H1 (cell line): ENCODE data around the gene SH3D19. TPM values are rescaled to one million over a fixed set of nuclear protein-coding genes. Genes with fewer than 3 reads are reported as not detected.

ENCODE experiments used
- CTCF ChIA-PET: fragments of 300-600 bp; sonication (Branson Sonifier 250); formaldehyde crosslinking; loops from one replicate; lab custom pipeline; 2021; ENCODE audit not compliant: partially characterized antibody; lab: Charles Lee
- POLR2A ChIA-PET: fragments of 300-600 bp; sonication (Branson Sonifier 250); formaldehyde crosslinking; loops from one replicate; lab custom pipeline; 2021; ENCODE audit warnings: inconsistent platforms; ENCODE audit not compliant: partially characterized antibody; lab: Charles Lee
- DNase-seq, 2 experiments: peaks; one replicate each; pipeline versions ENCODE4 v3.0.0 to v3.0.0-alpha.2; 2010 to 2022; ENCODE audit warnings: low spot score in 2 of 2, low read depth in 1 of 2, mixed read lengths in 1 of 2
- FAIRE-seq: peaks from 2 replicates; lab custom pipeline; 2011; peaks lifted over from hg19 to GRCh38; lab: Jason Lieb, UNC
- H2AFZ ChIP-seq: 2 replicates; pipeline ENCODE4 v1.8.1; 2012; ENCODE audit warnings: low read length, inconsistent platforms
- H2AK5ac ChIP-seq: 2 replicates; pipeline ENCODE4 v1.6.1; 2013; ENCODE audit warnings: low read depth, low read length
- H2BK120ac ChIP-seq: replicated peaks from 2 replicates; pipeline ENCODE3; 2013; ENCODE audit warnings: low read depth, low read length, inconsistent platforms
- H2BK12ac ChIP-seq: 2 replicates; pipeline ENCODE4 v1.6.1; 2013; ENCODE audit warnings: low read depth, low read length
- H2BK15ac ChIP-seq: 2 replicates; pipeline ENCODE4 v1.6.1; 2013; ENCODE audit warnings: low read length
- H2BK20ac ChIP-seq: 2 replicates; pipeline ENCODE4 v1.6.1; 2013; ENCODE audit warnings: low read length
- H2BK5ac ChIP-seq: 2 replicates; pipeline ENCODE4 v1.6.1; 2013; ENCODE audit warnings: low read depth, low read length
- H3K14ac ChIP-seq: 2 replicates; pipeline ENCODE4 v1.6.1; 2013; ENCODE audit warnings: inconsistent platforms; ENCODE audit not compliant: insufficient read length
- H3K18ac ChIP-seq: 2 replicates; pipeline ENCODE4 v1.6.1; 2013; ENCODE audit warnings: low read length; ENCODE audit errors: extremely low read depth
- H3K23ac ChIP-seq: 2 replicates; pipeline ENCODE4 v1.6.1; 2013; ENCODE audit warnings: inconsistent platforms; ENCODE audit not compliant: insufficient read length
- H3K23me2 ChIP-seq: 2 replicates; pipeline ENCODE4 v1.6.1; 2013; ENCODE audit warnings: low read depth, low read length
- H3K27ac ChIP-seq: 2 replicates; pipeline ENCODE4 v1.6.1; 2011; ENCODE audit warnings: low read depth, low read length, inconsistent platforms
- H3K27me3 ChIP-seq, 4 experiments: replicated peaks in 1 of 4; 1 replicate in 1 of 4; 2 replicates in 3 of 4; pipeline versions ENCODE4 v1.6.1 to v1.8.1; 2011 to 2013; ENCODE audit warnings: low read length in 3 of 4, mild to moderate bottlenecking in 3 of 4, inconsistent platforms in 2 of 4, mixed read lengths in 2 of 4, moderate library complexity in 1 of 4; ENCODE audit not compliant: control insufficient read depth in 3 of 4, insufficient read depth in 3 of 4; ENCODE audit errors: extremely low read depth in 1 of 4
- H3K36me3 ChIP-seq, 4 experiments: 2 replicates each; pipeline versions ENCODE4 v1.6.1 to v1.8.1; 2011 to 2013; ENCODE audit warnings: mild to moderate bottlenecking in 4 of 4, low read length in 3 of 4, moderate library complexity in 2 of 4, control low read depth in 1 of 4, inconsistent platforms in 1 of 4; ENCODE audit not compliant: insufficient read depth in 4 of 4, control insufficient read depth in 2 of 4
- H3K4ac ChIP-seq: replicated peaks from 2 replicates; pipeline ENCODE3; 2013; ENCODE audit warnings: low read length, low read depth, mixed read lengths, inconsistent platforms; ENCODE audit not compliant: insufficient read length
- H3K4me1 ChIP-seq, 4 experiments: replicated peaks in 1 of 4; 1 replicate in 1 of 4; 2 replicates in 3 of 4; pipeline versions ENCODE4 v1.6.1 to v1.8.1; 2011 to 2013; ENCODE audit warnings: low read length in 3 of 4, inconsistent platforms in 2 of 4, mixed read lengths in 1 of 4; ENCODE audit not compliant: insufficient read depth in 4 of 4, control insufficient read depth in 3 of 4
- H3K4me2 ChIP-seq, 2 experiments: 2 replicates each; pipeline versions ENCODE4 v1.6.1 to v1.8.1; 2011 to 2013; ENCODE audit warnings: low read depth in 2 of 2, low read length in 2 of 2, control low read depth in 1 of 2, inconsistent platforms in 1 of 2, mild to moderate bottlenecking in 1 of 2; ENCODE audit not compliant: insufficient read depth in 1 of 2
- H3K4me3 ChIP-seq, 4 experiments: fragments of 200-600, 300-600 bp in 1 of 4; sonication (generic), shearing (Covaris generic), sonication (Bioruptor Twin) in 1 of 4; 2 replicates each; pipeline versions ENCODE4 v1.5.1 to v1.8.1; 2011 to 2016; ENCODE audit warnings: low read length in 4 of 4, low read depth in 3 of 4, control low read depth in 2 of 4, inconsistent platforms in 2 of 4, mild to moderate bottlenecking in 2 of 4, mixed read lengths in 1 of 4, moderate library complexity in 1 of 4; ENCODE audit not compliant: insufficient read depth in 2 of 4; ENCODE audit errors: extremely low read depth in 1 of 4
- H3K56ac ChIP-seq: replicated peaks from 2 replicates; pipeline ENCODE3; 2013; ENCODE audit warnings: low read depth, mild to moderate bottlenecking, mixed read lengths, low read length, inconsistent platforms; ENCODE audit not compliant: insufficient read length
- H3K79me1 ChIP-seq: 2 replicates; pipeline ENCODE4 v1.6.1; 2013; ENCODE audit warnings: low read depth, low read length, control low read depth
- H3K79me2 ChIP-seq, 2 experiments: 2 replicates each; pipeline versions ENCODE4 v1.6.1 to v1.8.1; 2012 to 2013; ENCODE audit warnings: low read length in 2 of 2, mild to moderate bottlenecking in 2 of 2, inconsistent platforms in 1 of 2; ENCODE audit not compliant: insufficient read depth in 2 of 2, control insufficient read depth in 1 of 2
- H3K9ac ChIP-seq, 4 experiments: replicated peaks in 1 of 4; 1 replicate in 1 of 4; 2 replicates in 3 of 4; pipeline versions ENCODE4 v1.6.1 to v1.8.1; 2011 to 2013; ENCODE audit warnings: low read depth in 3 of 4, low read length in 3 of 4, control low read depth in 2 of 4, mild to moderate bottlenecking in 2 of 4, moderate library complexity in 2 of 4, inconsistent platforms in 1 of 4; ENCODE audit errors: extremely low read depth in 1 of 4
- H3K9me3 ChIP-seq, 2 experiments: 2 replicates each; pipeline versions ENCODE4 v1.6.1 to v1.8.1; 2012 to 2013; ENCODE audit warnings: mild to moderate bottlenecking in 2 of 2, moderate library complexity in 2 of 2, control low read depth in 1 of 2, inconsistent platforms in 1 of 2, low read depth in 1 of 2, low read length in 1 of 2, mixed read lengths in 1 of 2; ENCODE audit not compliant: insufficient read depth in 2 of 2
- H4K20me1 ChIP-seq, 2 experiments: replicated peaks in 1 of 2; 2 replicates each; pipeline versions ENCODE3 to v1.8.1; 2011 to 2013; ENCODE audit warnings: inconsistent platforms in 2 of 2, low read length in 2 of 2, mild to moderate bottlenecking in 1 of 2; ENCODE audit not compliant: insufficient read depth in 2 of 2, control insufficient read depth in 1 of 2
- H4K5ac ChIP-seq: 2 replicates; pipeline ENCODE4 v1.6.1; 2013; ENCODE audit warnings: low read length, low read depth, mixed read lengths, inconsistent platforms; ENCODE audit not compliant: insufficient read length
- H4K8ac ChIP-seq: 2 replicates; pipeline ENCODE4 v1.8.0; 2013; ENCODE audit warnings: mild to moderate bottlenecking, moderate library complexity, low read length, inconsistent platforms; ENCODE audit not compliant: insufficient read depth; ENCODE audit errors: extremely low read depth
- H4K91ac ChIP-seq: replicated peaks from 2 replicates; pipeline ENCODE3; 2013; ENCODE audit warnings: low read length, mixed read lengths, inconsistent platforms; ENCODE audit not compliant: insufficient read length
- CREB1 ChIP-seq: IDR thresholded peaks from 2 replicates; pipeline ENCODE4 v1.6.1; 2012; ENCODE audit warnings: inconsistent platforms
- GABPA ChIP-seq: IDR thresholded peaks from 2 replicates; pipeline ENCODE4 v1.6.1; 2011; ENCODE audit warnings: mild to moderate bottlenecking, low read length, moderate library complexity, borderline replicate concordance; ENCODE audit not compliant: insufficient read depth
- KDM5A ChIP-seq: fragments of 200-600 bp; IDR thresholded peaks from 2 replicates; pipeline ENCODE4 v1.7.1; 2012; ENCODE audit warnings: mild to moderate bottlenecking, low read length, inconsistent platforms, mixed read lengths
- POU5F1 ChIP-seq: IDR thresholded peaks from 2 replicates; pipeline ENCODE4 v1.6.1; 2011; ENCODE audit warnings: low read depth, mild to moderate bottlenecking, low read length, moderate library complexity
- TBP ChIP-seq: IDR thresholded peaks from 2 replicates; pipeline ENCODE4 v1.6.1; 2011; ENCODE audit warnings: low read depth, low read length, improper control_type of control experiment
- ZNF274 ChIP-seq: IDR thresholded peaks from 2 replicates; pipeline ENCODE4 v1.7.0; 2012; ENCODE audit warnings: low read length, borderline replicate concordance; ENCODE audit errors: extremely low read depth
- WGBS, 2 experiments: shearing (Covaris generic) in 1 of 2; methylation state at CpG; one replicate each; pipeline versions ENCODE4 v1.1.6 to v1.1.7; 2013 to 2015; ENCODE audit warnings: low lambda C conversion rate in 2 of 2, mixed read lengths in 2 of 2, inconsistent platforms in 1 of 2, low coverage in 1 of 2, missing lambda C conversion rate in 1 of 2; ENCODE audit not compliant: insufficient replicate concordance in 2 of 2, insufficient coverage in 1 of 2, insufficient read length in 1 of 2; ENCODE audit errors: extremely low coverage in 1 of 2, missing lambda C conversion rate in 1 of 2; 5-methylcytosine and 5-hydroxymethylcytosine counted together
- polyA plus RNA-seq, 7 experiments: library from polyadenylated mRNA; depleted of rRNA in 3 of 7; stranded (reverse) in 5 of 7; unstranded in 2 of 7; fragments of >200 nt in 5 of 7; fragments of 200-250 nt in 2 of 7; gene quantifications; 1 replicate in 5 of 7; 2 replicates in 1 of 7; 4 replicates in 1 of 7; pipeline versions ENCODE4 v1.2.1 to v1.2.3, GENCODE V29; 2011 to 2013; ENCODE audit warnings: missing spikeins in 2 of 7, mixed read lengths in 2 of 7
- total RNA-seq: library from RNA; stranded (reverse); fragmentation: NEBNext Ultra II Directional; extraction: Animal tissue kit (Norgen Biotek cat#: 25700); gene quantifications from 2 replicates; pipeline ENCODE4 v1.2.1, GENCODE V29; 2021

Gene SH3D19
- total and polyA plus RNA-seq, 2 of the 8 experiments (the other 6 are each of a cell fraction or from before 2014, with no cell fraction given), result 11.7 to 51.3 TPM

- Histone ChIP-seq H3K4me3 (no peak overlapping the region), H3K23me2 (no peaks in the 10 kb centered on the region), H3K36me3 (peaks cover 0 to 4% (median 0%) of the 10 kb centered on the region in 4 experiments; a peak in 1 of 8 replicates), H4K20me1 (peaks cover 0 to 2% of the 10 kb centered on the region in 2 experiments), H3K56ac (no peak overlapping the region), H3K9ac (no peak overlapping the region), H3K79me1 (peaks cover 2% of the 10 kb centered on the region), H2AFZ (no peak overlapping the region), H3K27ac (no peak overlapping the region), H2AK5ac (no peak overlapping the region), H2BK120ac (no peak overlapping the region), H3K23ac (no peak overlapping the region), H3K27me3 (no peaks in the 10 kb centered on the region), H2BK12ac (no peak overlapping the region), H3K79me2 (peaks cover 0 to 35% of the 10 kb centered on the region in 2 experiments; a peak in 2 of 4 replicates), H3K4ac (no peak overlapping the region), H3K9me3 (peaks cover 0 to 4% of the 10 kb centered on the region in 2 experiments; a peak in 1 of 4 replicates), H3K14ac (no peak overlapping the region), H2BK15ac (no peak overlapping the region), H3K18ac (no peak overlapping the region), H3K4me2 (no peak overlapping the region), H2BK5ac (no peak overlapping the region), H4K5ac (no peak overlapping the region), H4K8ac (no peak overlapping the region), H4K91ac (no peak overlapping the region), H3K4me1 (no peaks in the 10 kb centered on the region), H2BK20ac (no peak overlapping the region)
- DNase-seq (no peak), FAIRE-seq (no peak)
- WGBS, 2 experiments, result 84% methylated on average over 4 of the region's 4 CpGs; no CpG with 5 or more reads in 1 of the 2 experiments
- ChIA-PET CTCF (interaction anchor here (0.5 to 4.9 kb wide), 6 partner anchors 9 to 292 kb away, joined by 3 to 52 read pairs (median 3); partner anchors contain the start of gene PRSS48), POLR2A (interaction anchor here (0.6 kb wide), 1 partner anchor 13 kb away, joined by 3 read pairs; no protein-coding TSS in a partner anchor)
- TF ChIP-seq POU5F1 (no peak), KDM5A (no peak), CREB1 (no peak), ZNF274 (no peak), GABPA (no peak), TBP (no peak)
Measured at GRCh38 chr4:151267104-151267503, 58.3 kb downstream of the SH3D19 start.
